HG02588 (cell line): Measurements from ENCODE around the gene TAMM41.
"Not testable (repeated sequence)": the region's sequence is repeated elsewhere in the genome, so short reads cannot be mapped to it uniquely, and the experiment has no call there.

Experiments used
- ATAC-seq: cut with Tn5 transposase; IDR thresholded peaks from one replicate; pipeline ENCODE4 v1.9.1; 2021; ENCODE audit warnings: mild to moderate bottlenecking, moderate library complexity; ENCODE audit not compliant: unreplicated experiment

The TAMM41 gene

DNA sequence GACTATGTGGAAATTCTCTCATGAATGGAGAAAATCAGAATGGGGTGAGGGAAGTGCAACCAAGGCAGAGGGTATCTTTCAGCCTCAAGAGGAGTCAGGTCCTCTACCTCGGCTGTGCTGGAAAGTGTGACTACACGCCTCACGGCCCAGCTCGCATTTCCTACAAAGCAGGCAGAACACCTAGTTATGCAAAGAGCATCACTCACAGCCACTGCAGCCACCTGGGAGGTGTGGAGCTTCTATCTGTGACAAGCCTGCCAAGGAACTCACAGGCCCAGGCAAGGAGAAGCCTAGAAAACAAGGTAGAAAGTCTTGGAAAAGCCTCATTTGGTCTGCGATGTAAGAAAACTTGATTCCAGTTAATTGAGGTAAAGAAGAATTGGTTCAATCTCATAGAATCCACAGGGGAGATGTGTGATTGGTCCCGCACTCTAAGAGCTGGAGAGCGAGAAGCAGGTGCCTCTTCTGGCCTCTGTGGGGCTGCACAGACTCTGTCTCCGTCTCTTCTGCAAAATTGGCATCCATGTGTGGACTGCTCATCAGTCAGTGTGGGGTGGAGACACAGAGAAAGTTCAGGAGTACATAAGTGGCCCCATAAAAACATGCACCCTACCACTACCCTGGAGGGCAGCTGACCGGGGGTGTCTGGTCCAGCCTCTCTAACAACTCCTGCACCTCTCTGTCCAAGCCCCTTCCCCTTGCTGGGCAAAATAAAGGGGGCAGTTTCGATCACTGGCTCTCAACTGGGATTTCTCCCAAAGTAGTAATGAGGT is 76.8 kb downstream of the TAMM41 start:
- no peak for ATAC-seq

GRCh38 chr3:11768604-11769003 is 78.1 kb downstream of the TAMM41 start:
- no peak for ATAC-seq

GRCh38 chr3:11764931-11765363 is 81.7 kb downstream of the TAMM41 start:
- ATAC-seq = no peak

- no peak for ATAC-seq
These were observed 86.7 kb downstream of the TAMM41 start for GRCh38 chr3:11759996-11760395.

- no peak for ATAC-seq
These were observed 88.8 kb downstream of the TAMM41 start for GRCh38 chr3:11757929-11758328.

- no peak for ATAC-seq
These were observed 89.2 kb downstream of the TAMM41 start for GRCh38 chr3:11757441-11757875.

DNA sequence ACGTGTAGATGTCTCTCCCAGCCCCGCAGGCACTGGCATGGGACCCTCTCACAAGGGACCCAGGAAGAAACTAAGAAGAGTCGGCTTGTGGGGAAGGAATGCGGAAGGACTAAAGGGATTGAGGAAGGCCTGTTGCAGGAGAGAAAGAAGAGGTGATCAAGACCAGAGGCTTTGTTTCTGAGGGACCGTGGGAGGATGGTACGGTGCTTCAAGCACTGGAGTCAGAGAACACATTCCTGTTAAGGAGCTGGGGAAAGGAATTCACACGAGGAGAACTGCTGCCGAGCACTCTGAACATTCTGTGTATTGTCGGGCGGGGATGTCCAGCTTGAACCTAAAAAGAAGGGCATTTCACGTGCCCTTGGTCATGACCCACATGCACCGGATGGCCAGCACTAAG is 91.4 kb downstream of the TAMM41 start:
- ATAC-seq = no peak

GRCh38 chr3:11752254-11752653 is 94.4 kb downstream of the TAMM41 start:
- not testable (repeated sequence) for ATAC-seq

DNA sequence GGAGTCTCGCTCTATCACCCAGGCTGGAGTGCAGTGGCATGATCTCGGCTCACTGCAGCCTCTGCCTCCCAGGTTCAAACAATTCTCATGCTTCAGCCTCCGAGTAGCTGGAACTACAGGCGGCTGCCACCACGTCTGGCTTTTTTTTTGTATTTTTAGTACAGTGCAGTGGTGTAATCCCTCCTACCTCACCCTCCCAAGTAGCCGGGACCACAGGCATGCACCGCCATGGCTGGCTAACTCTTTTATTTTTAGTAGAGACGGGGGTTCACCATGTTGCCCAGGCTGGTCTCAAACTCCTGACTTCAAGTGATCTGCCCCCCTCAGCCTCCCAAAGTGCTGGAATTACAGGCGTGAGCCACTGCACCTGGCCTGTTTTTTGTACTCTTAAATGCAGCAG is 98.4 kb downstream of the TAMM41 start:
- ATAC-seq = not testable (repeated sequence)
